ENCODE measurements around the gene CDC73. TPM values are rescaled to one million over a fixed set of nuclear protein-coding genes. Genes with fewer than 3 reads are reported as not detected.

The CDC73 gene
- total RNA-seq, 1 donor from 2014 or later = 15.1 TPM

DNA sequence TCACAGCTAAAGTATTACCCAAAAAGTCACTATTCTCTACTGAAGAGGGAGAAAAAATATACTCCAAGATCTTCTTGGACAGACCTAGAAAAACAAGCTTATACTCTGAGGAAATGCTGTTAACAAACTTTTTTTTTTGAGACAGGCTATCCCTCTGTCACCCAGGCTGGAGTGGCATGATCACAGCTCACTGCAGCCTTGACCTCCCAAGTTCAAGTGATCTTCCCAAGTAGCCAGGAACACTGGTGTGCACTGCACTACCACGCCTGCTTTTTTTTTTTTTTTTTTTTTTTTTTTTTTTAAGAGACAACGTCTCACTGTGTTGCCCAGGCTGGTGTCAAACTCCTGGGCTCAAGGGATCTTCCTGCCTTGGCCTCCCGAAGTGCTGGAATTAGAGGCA is 33.9 kb upstream of the CDC73 start:
- no peak for DNase-seq (ENCODE audit: low read depth)
- TF ChIP-seq, protein P1, sequence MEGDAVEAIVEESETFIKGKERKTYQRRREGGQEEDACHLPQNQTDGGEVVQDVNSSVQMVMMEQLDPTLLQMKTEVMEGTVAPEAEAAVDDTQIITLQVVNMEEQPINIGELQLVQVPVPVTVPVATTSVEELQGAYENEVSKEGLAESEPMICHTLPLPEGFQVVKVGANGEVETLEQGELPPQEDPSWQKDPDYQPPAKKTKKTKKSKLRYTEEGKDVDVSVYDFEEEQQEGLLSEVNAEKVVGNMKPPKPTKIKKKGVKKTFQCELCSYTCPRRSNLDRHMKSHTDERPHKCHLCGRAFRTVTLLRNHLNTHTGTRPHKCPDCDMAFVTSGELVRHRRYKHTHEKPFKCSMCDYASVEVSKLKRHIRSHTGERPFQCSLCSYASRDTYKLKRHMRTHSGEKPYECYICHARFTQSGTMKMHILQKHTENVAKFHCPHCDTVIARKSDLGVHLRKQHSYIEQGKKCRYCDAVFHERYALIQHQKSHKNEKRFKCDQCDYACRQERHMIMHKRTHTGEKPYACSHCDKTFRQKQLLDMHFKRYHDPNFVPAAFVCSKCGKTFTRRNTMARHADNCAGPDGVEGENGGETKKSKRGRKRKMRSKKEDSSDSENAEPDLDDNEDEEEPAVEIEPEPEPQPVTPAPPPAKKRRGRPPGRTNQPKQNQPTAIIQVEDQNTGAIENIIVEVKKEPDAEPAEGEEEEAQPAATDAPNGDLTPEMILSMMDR (conservative IDR thresholded peaks at IDR 0.05; ENCODE audit: low read depth, low read length) = no peak
- H3K4me3 ChIP-seq (ENCODE audit: low read depth, low read length) = no peak overlapping the region

DNA sequence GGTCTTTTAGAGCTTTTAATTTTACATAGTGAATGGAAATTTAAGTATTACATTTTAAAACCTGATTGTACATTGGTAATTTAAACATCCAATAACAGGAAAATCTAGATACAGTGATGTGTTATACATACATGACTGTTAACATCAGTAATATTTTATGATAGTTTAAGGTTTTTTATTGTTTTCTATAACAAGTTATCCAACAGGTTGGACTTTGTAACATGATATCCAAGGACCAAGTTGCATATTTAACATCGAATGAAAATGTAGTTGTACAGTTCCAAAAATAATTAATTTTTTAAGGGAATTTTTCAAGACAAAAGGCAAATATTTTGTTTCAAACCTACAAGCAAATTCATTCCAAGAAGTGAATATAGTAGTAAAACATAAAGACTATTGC is 31.0 kb upstream of the CDC73 start:
- no peak for DNase-seq (ENCODE audit: low read depth)
- H3K4me3 ChIP-seq (ENCODE audit: low read depth, low read length) = no peak overlapping the region
- TF ChIP-seq, protein P1 (conservative IDR thresholded peaks at IDR 0.05; ENCODE audit: low read depth, low read length) = no peak

DNA sequence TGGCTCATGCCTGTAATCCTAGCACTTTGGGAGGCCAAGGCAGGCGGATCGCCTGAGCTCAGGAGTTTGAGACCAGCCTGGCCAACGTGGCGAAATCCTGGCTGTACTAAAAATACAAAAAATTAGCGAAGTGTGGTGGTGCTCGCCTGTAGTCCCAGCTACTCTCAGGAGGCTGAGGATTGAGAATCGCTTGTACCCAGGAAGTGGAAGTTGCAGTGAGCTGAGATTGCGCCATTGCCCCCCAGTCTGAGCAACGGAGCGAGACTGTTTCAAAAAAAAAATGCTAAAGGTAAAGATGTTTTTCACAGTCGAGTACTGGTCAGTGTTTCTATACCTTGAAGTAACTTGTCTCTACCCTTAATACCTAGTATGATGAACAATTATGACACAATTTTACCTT is 27.7 kb upstream of the CDC73 start:
- H3K4me3 ChIP-seq (ENCODE audit: low read depth, low read length) = no peak overlapping the region
- TF ChIP-seq, protein P1 (conservative IDR thresholded peaks at IDR 0.05; ENCODE audit: low read depth, low read length) = no peak
- no peak for DNase-seq (ENCODE audit: low read depth)

DNA sequence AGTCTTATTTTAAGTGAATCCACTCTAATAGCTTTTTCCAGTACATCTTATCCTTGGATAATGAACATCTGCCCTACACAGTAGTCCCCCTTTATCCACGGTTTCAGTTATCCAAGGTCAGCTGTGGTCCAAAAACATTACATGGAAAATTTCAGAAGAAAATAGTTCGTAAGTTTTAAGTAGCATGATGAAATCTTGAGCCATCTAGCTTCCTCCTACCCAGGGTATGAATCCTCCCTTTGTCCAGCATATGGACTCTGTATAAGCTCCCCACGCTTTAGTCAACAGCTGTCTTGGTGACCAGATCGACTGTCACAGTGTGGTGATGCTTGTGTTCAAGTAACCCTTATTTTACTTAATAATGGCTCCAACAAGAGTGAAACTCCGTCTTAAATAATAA is 19.2 kb upstream of the CDC73 start:
- DNase-seq (ENCODE audit: low read depth) = no peak
- TF ChIP-seq, protein P1 (conservative IDR thresholded peaks at IDR 0.05; ENCODE audit: low read depth, low read length) = no peak
- H3K4me3 ChIP-seq (ENCODE audit: low read depth, low read length) = no peak overlapping the region

DNA sequence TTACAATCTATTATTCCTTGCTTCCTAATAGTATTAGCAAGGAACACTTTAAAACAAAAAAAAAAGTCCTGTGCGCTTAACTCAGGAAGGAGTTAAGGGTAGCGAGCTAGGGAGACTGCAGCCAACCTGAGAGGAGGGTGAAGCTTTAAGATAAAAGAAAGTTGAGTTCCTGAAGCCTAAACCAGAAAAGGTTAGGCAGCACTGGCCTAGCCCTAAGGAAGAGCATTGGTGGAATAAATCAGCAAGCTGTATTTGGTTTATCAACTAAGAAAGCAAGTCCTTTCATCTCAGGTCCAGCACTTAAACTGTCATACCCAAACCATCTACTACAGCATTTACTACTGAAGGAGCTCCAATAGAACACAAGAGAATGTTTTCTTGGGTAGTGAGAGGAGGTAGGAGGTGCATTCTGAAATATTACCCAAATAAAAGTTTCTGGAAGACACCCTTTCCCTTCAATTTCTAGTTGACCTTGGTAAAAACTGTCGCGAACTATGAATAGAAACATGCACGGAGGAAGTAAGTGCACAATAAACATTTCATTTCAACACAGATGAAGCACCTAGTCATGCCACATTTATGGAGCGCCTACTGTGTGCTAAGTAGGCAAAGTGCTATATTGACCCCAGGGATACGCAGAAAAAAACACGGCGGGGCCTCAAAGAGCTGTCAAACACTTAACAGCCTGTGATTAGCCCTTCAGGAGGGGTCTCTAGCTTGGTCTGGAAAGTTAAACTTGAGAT is 17.9 kb upstream of the CDC73 start:
- H3K4me3 ChIP-seq (ENCODE audit: low read depth, low read length) = peak overlapping the region; percentile 82
- TF ChIP-seq, protein P1 (conservative IDR thresholded peaks at IDR 0.05; ENCODE audit: low read depth, low read length) = no peak
- no peak for DNase-seq (ENCODE audit: low read depth)

DNA sequence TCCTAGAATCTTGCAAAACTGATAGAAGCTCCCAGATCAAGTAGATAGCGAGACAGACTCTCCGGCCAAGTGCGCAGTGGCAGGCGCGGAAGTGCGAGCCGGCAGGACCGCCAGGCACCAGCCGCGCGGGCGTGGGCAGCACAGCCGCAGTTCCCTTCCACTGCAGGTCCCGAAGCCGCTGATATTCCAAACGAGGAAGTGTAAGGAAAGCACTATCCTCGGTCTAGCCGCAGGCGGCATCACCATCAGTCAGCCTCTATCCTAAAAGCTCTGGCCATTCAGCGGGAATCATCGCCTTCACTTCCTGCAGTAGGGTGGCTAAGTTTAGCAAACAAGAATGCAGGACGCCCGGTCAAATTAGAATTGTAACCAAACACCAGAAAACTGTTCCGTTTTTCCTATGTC is 17.3 kb upstream of the CDC73 start:
- no peak for DNase-seq (ENCODE audit: low read depth)
- H3K4me3 ChIP-seq (ENCODE audit: low read depth, low read length) = peak overlapping the region; percentile 82
- TF ChIP-seq, protein P1 (conservative IDR thresholded peaks at IDR 0.05; ENCODE audit: low read depth, low read length) = no peak
